GM19438 (cell line): ENCODE data around the gene GALNT15.

Experiments used
- ATAC-seq: cut with Tn5 transposase; IDR thresholded peaks from one replicate; pipeline ENCODE4 v1.9.1; 2021; ENCODE audit warnings: low read depth; ENCODE audit not compliant: unreplicated experiment

GALNT15 gene

GRCh38 chr3:16186086-16186485 lies 11.6 kb downstream of the GALNT15 start:
- no peak for ATAC-seq

DNA sequence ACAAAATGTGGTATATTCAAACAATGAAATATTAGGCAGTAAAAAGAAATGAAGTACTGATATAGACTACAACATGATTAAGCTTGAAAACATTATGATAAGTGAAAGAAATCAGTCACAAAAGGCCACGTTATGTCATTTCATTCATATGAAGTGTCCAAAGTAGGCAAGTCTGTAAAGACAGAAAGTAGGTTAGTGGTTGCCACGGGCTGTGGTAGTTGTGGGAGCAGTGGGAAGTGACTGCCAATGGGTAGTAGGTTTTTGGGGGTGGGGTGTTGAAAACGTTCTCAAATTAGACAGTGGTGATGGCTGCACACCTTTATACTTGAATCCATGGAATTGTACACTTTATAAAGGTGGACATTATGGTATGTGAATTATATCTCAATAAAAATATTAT lies 12.1 kb downstream of the GALNT15 start:
- ATAC-seq = no peak

DNA sequence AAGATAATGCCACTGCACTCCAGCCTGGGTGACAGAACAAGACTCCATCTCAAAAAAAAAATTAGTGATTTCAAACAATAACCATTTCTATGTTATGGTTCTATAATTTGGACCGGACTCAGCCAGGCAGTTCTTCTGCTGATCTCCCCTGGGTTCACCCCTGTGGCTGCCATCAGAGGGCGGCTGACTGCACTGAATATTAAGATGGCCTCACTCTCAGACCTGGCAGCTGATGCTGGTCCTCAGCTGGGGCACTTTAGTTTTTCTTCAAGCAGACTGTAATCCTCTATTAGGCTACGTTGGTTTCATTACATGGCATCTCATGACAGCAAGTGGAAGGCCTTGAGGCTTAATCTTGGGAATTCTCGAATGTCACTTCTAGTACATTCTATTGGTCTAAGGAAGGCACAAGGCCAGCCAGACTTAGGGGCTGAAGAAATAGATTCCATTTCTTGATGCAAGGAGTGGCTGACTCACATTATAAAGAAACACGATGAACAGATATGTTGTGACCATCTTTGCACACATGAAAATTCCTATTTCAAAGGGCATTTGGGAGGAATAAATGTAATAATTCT lies 12.8 kb downstream of the GALNT15 start:
- no peak for ATAC-seq

GRCh38 chr3:16188071-16188470 lies 13.6 kb downstream of the GALNT15 start:
- ATAC-seq = no peak

DNA sequence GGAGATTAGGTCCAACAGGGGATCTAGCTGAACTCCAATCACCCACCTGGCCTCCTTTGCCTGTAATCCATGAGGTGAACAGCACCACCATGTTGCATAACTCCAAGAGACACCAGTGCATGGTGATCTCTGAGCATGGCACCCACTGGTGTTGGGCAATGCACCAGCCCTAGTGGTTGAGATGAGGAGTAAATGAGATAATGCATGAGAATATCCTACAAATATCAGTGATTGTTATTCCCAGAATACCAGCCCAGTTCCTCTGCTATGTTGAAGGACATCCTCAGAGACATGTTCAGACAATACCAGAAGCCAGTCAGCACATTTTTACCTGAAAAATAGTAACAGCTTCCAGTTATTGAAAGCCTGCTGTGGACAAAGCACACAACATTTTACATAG lies 14.7 kb downstream of the GALNT15 start:
- no peak for ATAC-seq

GRCh38 chr3:16190704-16191103 lies 16.2 kb downstream of the GALNT15 start:
- no peak for ATAC-seq

DNA sequence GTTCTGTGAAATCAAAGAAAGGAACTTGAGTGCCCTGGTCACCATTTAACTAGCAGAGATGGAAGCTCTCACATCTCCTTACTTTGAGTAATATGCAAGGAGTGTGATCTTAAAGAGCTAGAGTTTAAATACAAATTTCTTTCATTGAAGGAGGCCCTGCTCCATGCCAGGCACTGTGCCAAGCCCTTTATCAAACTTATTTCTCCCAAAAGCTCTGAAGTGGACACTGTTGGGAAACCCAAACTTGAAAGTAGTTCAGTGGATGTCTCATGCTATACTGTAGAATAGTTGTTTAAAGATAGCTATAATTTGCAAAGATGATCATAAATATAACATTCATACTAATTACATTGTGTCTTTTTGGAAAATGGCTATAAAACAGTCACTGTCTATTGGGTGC lies 17.1 kb downstream of the GALNT15 start:
- ATAC-seq = no peak

DNA sequence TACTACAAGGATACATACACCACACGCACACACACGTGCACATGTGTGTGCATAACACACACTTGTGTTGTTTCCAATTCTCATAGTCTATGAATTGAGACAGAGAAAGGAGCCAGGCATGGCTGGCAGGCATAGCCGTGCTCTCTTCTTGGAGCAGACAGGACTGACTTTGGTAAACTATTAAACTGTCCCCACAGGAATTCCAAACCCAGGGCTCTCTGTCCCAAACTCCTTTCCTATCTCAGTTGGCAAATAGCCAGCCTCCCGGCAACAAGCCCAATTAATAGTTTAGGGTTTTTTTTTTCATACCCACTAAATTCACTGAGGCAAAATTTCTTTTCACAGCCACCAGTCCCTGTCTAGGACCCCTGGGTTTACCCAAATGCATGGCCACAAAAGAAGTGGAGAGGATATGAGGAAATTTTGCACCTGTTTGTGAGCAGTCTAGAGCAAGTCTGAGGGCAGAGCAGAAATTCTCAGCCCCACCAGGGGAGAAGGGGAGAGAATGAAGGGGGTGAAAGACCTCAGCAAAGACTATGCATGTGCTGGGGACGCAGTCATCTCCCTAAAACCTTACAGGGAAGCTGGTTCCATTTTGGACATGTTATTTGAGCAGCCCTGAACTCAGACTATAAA lies 17.8 kb downstream of the GALNT15 start:
- ATAC-seq = no peak

DNA sequence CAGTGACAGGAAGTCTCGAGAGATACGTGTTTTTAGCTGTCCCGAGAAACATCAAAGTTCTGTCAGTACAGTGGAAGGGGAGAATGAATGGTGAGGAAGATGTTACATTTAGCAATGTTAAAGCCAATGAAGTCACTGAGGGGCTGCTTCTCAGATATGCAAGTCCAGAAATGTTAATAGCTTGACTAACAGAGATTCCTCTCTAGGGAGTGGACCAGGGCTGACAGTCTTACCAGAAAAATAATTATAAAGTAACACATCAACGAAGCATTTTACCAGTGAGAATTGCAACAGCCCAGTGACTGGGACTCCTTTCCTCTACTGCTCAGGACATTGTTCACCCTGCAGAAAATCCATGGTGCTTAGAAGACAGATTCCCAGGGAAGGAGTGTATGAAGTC lies 23.9 kb downstream of the GALNT15 start:
- no peak for ATAC-seq

DNA sequence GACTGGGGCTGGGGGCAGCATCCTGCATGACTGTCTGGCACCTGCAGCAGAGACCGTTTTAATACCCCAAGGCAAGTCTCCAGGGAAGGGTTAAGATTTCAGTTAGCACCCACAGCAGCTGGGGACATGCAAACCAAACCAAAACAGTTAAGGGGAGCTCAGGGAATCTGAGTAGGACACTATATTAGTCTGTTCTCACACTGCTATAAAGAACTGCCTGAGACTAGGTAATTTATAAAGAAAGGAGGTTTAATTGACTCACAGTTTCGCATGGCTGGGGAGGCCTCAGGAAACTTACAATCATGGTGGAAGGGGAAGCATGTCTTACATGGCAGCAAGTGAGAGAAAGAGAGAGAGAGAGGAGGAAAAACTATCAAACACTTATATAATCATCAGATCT lies 25.3 kb downstream of the GALNT15 start:
- no peak for ATAC-seq

DNA sequence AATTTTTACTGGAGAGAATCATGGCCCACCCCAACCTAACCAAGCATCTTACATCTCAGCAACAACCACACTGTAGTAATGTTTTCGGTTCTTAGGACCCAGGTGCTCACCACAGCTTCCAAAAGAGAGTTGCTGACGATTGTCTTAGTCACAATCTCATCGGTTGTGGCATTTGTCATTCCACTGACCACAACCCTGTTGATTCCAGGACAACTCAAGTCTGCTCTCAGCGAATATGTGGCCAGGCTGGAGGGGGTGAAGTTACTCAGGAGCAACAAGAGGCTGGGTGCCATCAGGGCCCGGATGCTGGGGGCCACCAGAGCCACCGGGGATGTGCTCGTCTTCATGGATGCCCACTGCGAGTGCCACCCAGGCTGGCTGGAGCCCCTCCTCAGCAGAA lies 25.9 kb downstream of the GALNT15 start:
- ATAC-seq = no peak

DNA sequence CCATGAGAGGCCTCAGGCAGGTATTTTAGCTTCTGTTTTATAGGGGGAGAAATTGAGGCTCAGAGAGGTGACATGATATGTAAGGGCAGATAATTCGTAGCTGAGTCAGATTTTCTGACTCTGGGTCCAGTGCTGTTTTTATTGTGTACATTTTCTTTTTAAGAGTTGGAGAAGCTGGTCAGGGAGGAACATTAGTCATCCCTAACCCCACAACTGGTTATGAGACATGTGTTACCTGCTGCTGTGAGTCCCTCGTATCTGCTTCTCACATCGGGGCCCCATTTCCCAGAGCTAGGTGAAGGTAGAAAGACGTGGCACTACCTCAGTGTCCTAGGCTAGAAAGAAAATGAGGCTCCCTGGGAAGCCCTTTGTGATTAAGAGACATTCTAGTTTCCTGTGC lies 28.6 kb downstream of the GALNT15 start:
- ATAC-seq = no peak

DNA sequence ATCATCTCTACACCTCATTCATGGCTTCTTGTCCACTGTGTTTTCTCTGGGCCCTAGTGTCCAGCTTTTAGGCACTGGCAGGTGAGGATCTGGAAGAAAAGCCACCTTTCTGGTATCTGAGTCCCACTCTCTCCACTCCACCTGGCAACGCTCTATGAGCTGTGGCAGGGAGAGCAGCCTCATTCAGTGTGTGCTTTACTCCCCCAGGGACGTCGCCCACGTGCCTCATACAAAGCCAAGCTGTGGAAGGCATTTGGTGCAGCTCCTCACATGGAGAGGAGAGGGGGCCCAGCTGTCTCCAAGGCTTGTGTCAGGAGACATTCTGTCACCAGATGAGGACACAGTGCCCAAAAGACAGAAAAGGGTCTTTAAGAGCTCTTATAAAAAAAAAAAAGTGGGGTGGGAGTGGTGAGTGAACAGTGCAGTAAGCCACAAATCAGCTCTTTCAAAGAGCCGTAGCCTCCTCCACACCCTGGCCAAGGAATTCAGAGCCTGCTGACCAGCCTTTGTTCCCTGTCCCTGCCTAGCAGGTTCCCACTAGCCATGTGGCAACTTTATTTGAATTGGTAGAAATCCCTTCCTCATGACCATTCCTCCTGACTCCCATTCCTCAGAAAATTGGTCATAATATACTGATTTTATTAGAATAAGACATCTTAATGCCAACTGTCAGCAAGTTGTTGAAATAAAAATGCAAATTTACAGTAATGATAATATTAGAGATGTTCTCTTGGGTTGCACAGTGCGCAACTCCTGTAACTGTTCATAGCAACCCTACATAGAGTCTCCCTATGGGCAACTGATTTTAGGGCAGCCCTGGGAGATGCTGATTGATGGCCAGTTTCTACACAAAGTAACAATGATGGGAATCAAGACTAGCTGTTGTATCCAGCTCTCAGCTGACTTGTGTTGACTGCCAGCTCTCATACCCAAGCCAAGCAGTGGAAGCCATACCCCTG lies 29.5 kb downstream of the GALNT15 start:
- ATAC-seq = no peak

DNA sequence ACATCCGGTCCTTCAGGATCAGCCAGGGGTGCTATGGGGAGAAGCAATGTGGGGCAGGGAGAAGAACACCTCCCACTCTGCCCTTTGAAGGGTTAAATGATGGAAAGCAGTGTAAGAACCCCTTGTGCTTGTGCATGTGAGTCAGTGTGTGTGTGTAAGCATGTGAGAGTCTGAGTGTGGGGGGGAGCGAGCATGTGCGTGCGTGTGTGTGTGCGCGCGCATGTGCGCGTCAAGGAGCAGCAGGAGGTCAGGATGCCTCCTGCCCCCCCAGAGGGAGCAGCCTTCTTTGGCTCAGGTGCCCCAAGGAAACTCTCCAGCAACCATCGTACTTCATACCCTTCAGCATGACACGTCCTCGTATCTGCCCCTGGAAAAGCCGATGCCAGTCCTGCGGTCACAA lies 30.3 kb downstream of the GALNT15 start:
- ATAC-seq = no peak

- ATAC-seq = no peak
These were observed 30.8 kb downstream of the GALNT15 start for GRCh38 chr3:16205156-16205870.

- no peak for ATAC-seq
These were observed 32.6 kb downstream of the GALNT15 start for GRCh38 chr3:16207031-16207430.

GRCh38 chr3:16211176-16211904 lies 36.9 kb downstream of the GALNT15 start:
- no peak for ATAC-seq

GRCh38 chr3:16214366-16214765 lies 39.9 kb downstream of the GALNT15 start:
- no peak for ATAC-seq

DNA sequence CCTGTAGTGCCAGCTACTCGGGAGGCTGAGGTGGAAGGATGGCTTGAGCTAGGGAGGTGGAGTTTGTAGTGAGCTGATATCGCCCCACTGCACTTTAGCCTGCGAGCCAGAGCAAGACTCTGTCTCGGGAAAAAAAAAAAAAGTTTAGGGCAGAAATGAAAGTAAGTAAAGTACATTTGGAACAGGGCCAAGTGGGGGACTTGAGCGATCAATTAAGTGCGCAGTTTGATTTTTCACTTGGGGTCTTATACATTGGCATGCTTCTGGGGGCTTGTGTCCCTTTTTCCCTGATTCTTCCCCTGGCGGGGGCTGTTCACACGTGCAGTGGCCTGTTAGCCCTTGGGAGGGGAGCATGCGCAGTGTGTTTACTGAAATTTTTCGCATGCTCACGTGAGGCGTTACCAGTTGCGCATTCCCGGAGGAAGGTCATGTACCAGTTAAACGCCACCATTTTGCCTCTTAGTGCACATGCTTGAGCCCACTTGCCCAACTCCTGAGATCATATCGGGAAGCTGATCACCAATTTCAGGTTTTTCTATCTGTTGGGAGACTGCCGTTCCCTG lies 42.0 kb downstream of the GALNT15 start:
- ATAC-seq = no peak

GRCh38 chr3:16219777-16220176 lies 45.3 kb downstream of the GALNT15 start:
- no peak for ATAC-seq
